A549 (cell line): ENCODE measurements around the gene FBN2. TPM values are rescaled to one million over a fixed set of nuclear protein-coding genes. Genes with fewer than 3 reads are reported as not detected.
A peak's percentile ranks its signal among the peaks of the same experiment; 100 is the strongest.

Experiments
- ATAC-seq, 2 experiments: fragments of 200-7000 bp in 1 of 2; fragments of >200 bp in 1 of 2; cut with Nextera tagmentation in 1 of 2; cut with Tn5 transposase in 1 of 2; 3 replicates each; pipeline versions ENCODE4 v1.8.0 to v1.9.1; 2018 to 2020; ENCODE audit warnings: mild to moderate bottlenecking in 1 of 2, moderate library complexity in 1 of 2
- CTCF ChIA-PET: fragments of 300-600 bp; sonication (Branson Sonifier 250); formaldehyde crosslinking; extraction: SDS; loops from one replicate; lab custom pipeline; 2021; ENCODE audit warnings: antibody characterized with exemption, inconsistent platforms; lab: Yijun Ruan, JAX
- POLR2A ChIA-PET: fragments of 350-600 bp; formaldehyde crosslinking; extraction: SDS; loops from one replicate; lab custom pipeline; 2021; ENCODE audit warnings: antibody characterized with exemption, inconsistent platforms; lab: Yijun Ruan, JAX
- DNase-seq, 2 experiments: peaks; one replicate each; pipeline versions ENCODE4 v3.0.0 to v3.0.0-alpha.2; 2011 to 2016; ENCODE audit warnings: low read depth in 1 of 2, low spot score in 1 of 2
- FAIRE-seq: peaks from 2 replicates; lab custom pipeline; 2011; peaks lifted over from hg19 to GRCh38; lab: Jason Lieb, UNC
- H3K27ac ChIP-seq, 2 experiments: fragments of >200 bp; sonication (Bioruptor Twin); formaldehyde crosslinking; 3 replicates each; pipeline ENCODE4 v1.5.1; 2016 to 2017
- H3K4me1 ChIP-seq: fragments of >200 bp; sonication (Bioruptor Twin); formaldehyde crosslinking; 3 replicates; pipeline ENCODE4 v1.6.1; 2016
- H3K4me2 ChIP-seq: fragments of >200 bp; sonication (Bioruptor Twin); formaldehyde crosslinking; 3 replicates; pipeline ENCODE4 v1.6.1; 2016
- H3K4me3 ChIP-seq: fragments of >200 bp; sonication (Bioruptor Twin); formaldehyde crosslinking; 3 replicates; pipeline ENCODE4 v1.5.1; 2016
- H3K9me3 ChIP-seq: fragments of >200 bp; sonication (Bioruptor Twin); formaldehyde crosslinking; 3 replicates; pipeline ENCODE4 v1.6.1; 2016
- ATOH8 ChIP-seq: fragments of 250-450 bp; sonication (Bioruptor Pico); IDR thresholded peaks from 2 replicates; pipeline ENCODE4 v1.5.0; 2020; ENCODE audit warnings: low read depth, mild to moderate bottlenecking, moderate library complexity
- BCL3 ChIP-seq: fragments of >200 bp; sonication (Bioruptor Twin); formaldehyde crosslinking; IDR thresholded peaks from 3 replicates; pipeline ENCODE4 v1.6.1; 2016
- BHLHE40 ChIP-seq: IDR thresholded peaks from 2 replicates; pipeline ENCODE4 v1.6.1; 2012; ENCODE audit warnings: low read depth, low read length, inconsistent platforms
- CEBPB ChIP-seq, 2 experiments: fragments of >200 bp in 1 of 2; sonication (Bioruptor Twin) in 1 of 2; formaldehyde crosslinking in 1 of 2; IDR thresholded peaks; 2 replicates each; pipeline ENCODE4 v1.6.1; 2012 to 2016
- CHD2 ChIP-seq: fragments of 150-350 bp; IDR thresholded peaks from 2 replicates; pipeline ENCODE4 v1.6.1; 2014; ENCODE audit warnings: low read length; ENCODE audit not compliant: partially characterized antibody
- ELK1 ChIP-seq: fragments of 150-350 bp; IDR thresholded peaks from 2 replicates; pipeline ENCODE4 v1.6.1; 2014; ENCODE audit warnings: low read depth, mild to moderate bottlenecking, low read length
- EP300 ChIP-seq, 2 experiments: fragments of >200 bp; sonication (Bioruptor Twin); formaldehyde crosslinking; IDR thresholded peaks; 2 replicates in 1 of 2; 3 replicates in 1 of 2; pipeline ENCODE4 v1.6.1; 2016 to 2017
- FOSB ChIP-seq: fragments of 250-450 bp; sonication (Bioruptor Pico); IDR thresholded peaks from 2 replicates; pipeline ENCODE4 v1.5.0; 2020; ENCODE audit warnings: mild to moderate bottlenecking, moderate library complexity
- FOXS1 ChIP-seq: fragments of 250-450 bp; sonication (Bioruptor Pico); IDR thresholded peaks from 2 replicates; pipeline ENCODE4 v1.5.0; 2020; ENCODE audit warnings: mild to moderate bottlenecking, moderate library complexity
- GATA3 ChIP-seq: IDR thresholded peaks from 2 replicates; pipeline ENCODE4 v1.6.1; 2012; ENCODE audit warnings: borderline replicate concordance
- HDAC2 ChIP-seq: fragments of 200-600 bp; sonication (generic); IDR thresholded peaks from 2 replicates; pipeline ENCODE4 v1.6.1; 2016
- HES2 ChIP-seq: fragments of >200 bp; sonication (Bioruptor Twin); formaldehyde crosslinking; IDR thresholded peaks from 2 replicates; pipeline ENCODE4 v1.6.1; 2016
- HEYL ChIP-seq: fragments of 250-450 bp; sonication (Bioruptor Pico); IDR thresholded peaks from 2 replicates; pipeline ENCODE4 v1.8.0; 2021; ENCODE audit warnings: mild to moderate bottlenecking, moderate library complexity
- HOXA7 ChIP-seq: fragments of 250-450 bp; sonication (Bioruptor Pico); IDR thresholded peaks from 2 replicates; pipeline ENCODE4 v1.5.0; 2020; ENCODE audit warnings: mild to moderate bottlenecking, moderate library complexity
- HOXB5 ChIP-seq: fragments of 250-450 bp; sonication (Bioruptor Pico); IDR thresholded peaks from 2 replicates; pipeline ENCODE4 v1.5.0; 2020; ENCODE audit warnings: mild to moderate bottlenecking, moderate library complexity
- KDM1A ChIP-seq: fragments of 200-600 bp; sonication (generic); IDR thresholded peaks from 2 replicates; pipeline ENCODE4 v1.6.1; 2016; ENCODE audit warnings: low read depth, mild to moderate bottlenecking
- KDM5A ChIP-seq: fragments of 200-600 bp; sonication (generic); IDR thresholded peaks from 2 replicates; pipeline ENCODE4 v1.6.1; 2016; ENCODE audit warnings: antibody characterized with exemption, mild to moderate bottlenecking
- MAX ChIP-seq: IDR thresholded peaks from 2 replicates; pipeline ENCODE4 v1.6.1; 2012
- MAZ ChIP-seq: fragments of 150-350 bp; IDR thresholded peaks from 2 replicates; pipeline ENCODE4 v1.6.1; 2014; ENCODE audit warnings: antibody characterized with exemption, low read depth, low read length, borderline replicate concordance
- MYC ChIP-seq: IDR thresholded peaks from 2 replicates; pipeline ENCODE4 v1.6.1; 2012; ENCODE audit warnings: mild to moderate bottlenecking, inconsistent platforms, low read length, improper control_type of control experiment, borderline replicate concordance
- NFE2L2 ChIP-seq: fragments of 150-350 bp; conservative IDR thresholded peaks from 2 replicates; pipeline ENCODE4 v1.6.1; 2014; ENCODE audit warnings: low read length
- PBX3 ChIP-seq: IDR thresholded peaks from 2 replicates; pipeline ENCODE4 v1.6.1; 2012
- POLR2AphosphoS2 ChIP-seq: conservative IDR thresholded peaks from 2 replicates; pipeline ENCODE4 v1.6.1; 2012; ENCODE audit warnings: low read length, improper control_type of control experiment, inconsistent platforms
- RARB ChIP-seq: fragments of 250-450 bp; sonication (Bioruptor Pico); IDR thresholded peaks from 2 replicates; pipeline ENCODE4 v1.8.0; 2021; ENCODE audit warnings: mild to moderate bottlenecking, moderate library complexity
- RNF2 ChIP-seq: fragments of 200-600 bp; sonication (generic); IDR thresholded peaks from 2 replicates; pipeline ENCODE4 v1.6.1; 2016; ENCODE audit warnings: low read depth, mild to moderate bottlenecking, antibody characterized with exemption, moderate library complexity, borderline replicate concordance
- SMC3 ChIP-seq: fragments of >200 bp; sonication (Bioruptor Twin); formaldehyde crosslinking; IDR thresholded peaks from 3 replicates; pipeline ENCODE4 v1.6.1; 2018; ENCODE audit warnings: inconsistent platforms
- TP53 ChIP-seq: fragments of 250-450 bp; sonication (Bioruptor Pico); IDR thresholded peaks from 2 replicates; pipeline ENCODE4 v1.5.0; 2021; ENCODE audit warnings: mild to moderate bottlenecking, moderate library complexity
- ZC3H11A ChIP-seq: fragments of 450-650 bp; IDR thresholded peaks from 2 replicates; pipeline ENCODE4 v1.6.1; 2014; ENCODE audit warnings: antibody characterized with exemption, mild to moderate bottlenecking
- WGBS: methylation state at CpG from one replicate; pipeline ENCODE4 v1.1.6; 2017; ENCODE audit errors: missing lambda C conversion rate; 5-methylcytosine and 5-hydroxymethylcytosine counted together
- polyA plus RNA-seq, 4 experiments: library from polyadenylated mRNA; depleted of rRNA in 3 of 4; stranded (reverse); fragments of >200 nt; fragmentation: RNase III in 1 of 4; extraction: RNeasy Plus Mini Kit Qiagen cat#74134 plus additional on column Dnase treatment in 1 of 4; gene quantifications; 2 replicates in 3 of 4; 3 replicates in 1 of 4; pipeline ENCODE4 v1.2.3, GENCODE V29; 2011 to 2017

Gene FBN2
- polyA plus RNA-seq, 2 of the 4 experiments (the other 2 are of a cell fraction): 22.2 to 22.7 TPM

GRCh38 chr5:128271859-128272464 lies 266.1 kb downstream of the FBN2 start:
- POLR2A ChIA-PET: no interaction called here
- CTCF ChIA-PET: no interaction called here
- Histone ChIP-seq H3K4me1 (no peaks in the 10 kb centered on the region), H3K9me3 (no peaks in the 10 kb centered on the region), H3K4me2 (no peak overlapping the region), H3K4me3 (no peak overlapping the region), H3K27ac (no peak overlapping the region)
- 57% methylated on average over 6 of the region's 6 CpGs for WGBS
- TF ChIP-seq KDM5A: no peak
- TF ChIP-seq MAZ: no peak
- no peak for TF ChIP-seq MYC
- TF ChIP-seq ZC3H11A: no peak
- no peak for TF ChIP-seq SMC3
- no peak for TF ChIP-seq POLR2AphosphoS2
- no peak for TF ChIP-seq FOSB (CRISPR knock-in tag)
- TF ChIP-seq GATA3: no peak
- TF ChIP-seq BHLHE40: no peak
- no peak for TF ChIP-seq HDAC2
- TF ChIP-seq TP53 (CRISPR knock-in tag): no peak
- no peak for TF ChIP-seq HES2
- no peak for TF ChIP-seq KDM1A
- no peak for TF ChIP-seq CHD2
- no peak for TF ChIP-seq PBX3
- no peak for TF ChIP-seq EP300 (IDR thresholded peaks at IDR 0.05)
- no peak for TF ChIP-seq RARB (CRISPR knock-in tag)
- FAIRE-seq: no peak
- peak; percentile 79 to 91 for ATAC-seq
- DNase-seq: peak; percentile 24 to 58

GRCh38 chr5:128271071-128271470 lies 267.0 kb downstream of the FBN2 start:
- POLR2A ChIA-PET: no interaction called here
- Histone ChIP-seq H3K27ac (no peak overlapping the region), H3K9me3 (no peaks in the 10 kb centered on the region), H3K4me2 (no peak overlapping the region), H3K4me1 (no peaks in the 10 kb centered on the region), H3K4me3 (no peak overlapping the region)
- DNase-seq (no peak), ATAC-seq (no peak), FAIRE-seq (no peak)
- WGBS: 61% methylated on average over 3 of the region's 3 CpGs
- no peak for TF ChIP-seq HOXB5 (CRISPR knock-in tag)
- CTCF ChIA-PET: no interaction called here

- no peak for TF ChIP-seq KDM1A
- TF ChIP-seq NFE2L2: no peak
- no peak for TF ChIP-seq CEBPB (IDR thresholded peaks at IDR 0.05)
- TF ChIP-seq ATOH8 (CRISPR knock-in tag): no peak
- no peak for TF ChIP-seq HOXA7 (CRISPR knock-in tag)
- no peak for TF ChIP-seq BCL3
- no peak for TF ChIP-seq ELK1
- no peak for TF ChIP-seq MAZ
- no peak for TF ChIP-seq RNF2
- no peak for TF ChIP-seq FOXS1 (CRISPR knock-in tag)
- TF ChIP-seq MAX: no peak
- TF ChIP-seq POLR2AphosphoS2: no peak
- TF ChIP-seq HOXB5 (CRISPR knock-in tag): no peak
- no peak for TF ChIP-seq HEYL (CRISPR knock-in tag)
- Histone ChIP-seq H3K9me3 (no peaks in the 10 kb centered on the region), H3K27ac (no peak overlapping the region), H3K4me3 (no peak overlapping the region), H3K4me1 (no peaks in the 10 kb centered on the region), H3K4me2 (no peak overlapping the region)
- ChIA-PET POLR2A (no interaction called here), CTCF (no interaction called here)
- FAIRE-seq (no peak), DNase-seq (no peak), ATAC-seq (peak; percentile 58 to 62; a peak in 2 of 6 replicates)
- WGBS: 83% methylated on average over 3 of the region's 3 CpGs
Observed at GRCh38 chr5:128264564-128265360, 273.3 kb downstream of the FBN2 start.
